Hepatocyte (in vitro differentiated cells): Measurements from ENCODE around the gene ARHGAP26. TPM values are rescaled to one million over a fixed set of nuclear protein-coding genes. Genes with fewer than 3 reads are reported as not detected.

Source experiments
- DNase-seq: peaks from one replicate; pipeline ENCODE4 v3.0.0-alpha.2; 2016; ENCODE audit warnings: low spot score
- H2AFZ ChIP-seq: fragments of 200-600 bp; sonication (generic); 2 replicates; pipeline ENCODE4 v1.6.0; 2016; ENCODE audit warnings: antibody characterized with exemption, mild to moderate bottlenecking
- H3K27ac ChIP-seq: fragments of 200-600 bp; sonication (generic); 2 replicates; pipeline ENCODE4 v1.5.1; 2016; ENCODE audit warnings: mild to moderate bottlenecking
- H3K27me3 ChIP-seq: fragments of 200-600 bp; sonication (generic); 2 replicates; pipeline ENCODE4 v1.6.1; 2016
- H3K36me3 ChIP-seq: fragments of 200-600 bp; sonication (generic); replicated peaks from 2 replicates; pipeline ENCODE4 v1.5.1; 2016; ENCODE audit warnings: low read depth; ENCODE audit not compliant: insufficient read depth
- H3K4me1 ChIP-seq: fragments of 200-600 bp; sonication (generic); 2 replicates; pipeline ENCODE4 v1.5.1; 2016; ENCODE audit warnings: mild to moderate bottlenecking, moderate library complexity; ENCODE audit not compliant: insufficient read depth
- H3K4me2 ChIP-seq: fragments of 200-600 bp; sonication (generic); 2 replicates; pipeline ENCODE4 v1.6.0; 2016
- H3K4me3 ChIP-seq: fragments of 200-600 bp; sonication (generic); 2 replicates; pipeline ENCODE4 v1.5.1; 2016; ENCODE audit warnings: mild to moderate bottlenecking
- H3K79me2 ChIP-seq: fragments of 200-600 bp; sonication (generic); 2 replicates; pipeline ENCODE4 v1.6.0; 2017; ENCODE audit warnings: mild to moderate bottlenecking
- H3K9me2 ChIP-seq: fragments of 200-600 bp; sonication (generic); replicated peaks from 2 replicates; pipeline ENCODE4 v1.6.0; 2017; ENCODE audit warnings: mild to moderate bottlenecking; ENCODE audit not compliant: insufficient read depth
- H3K9me3 ChIP-seq: fragments of 200-600 bp; sonication (generic); 2 replicates; pipeline ENCODE4 v1.5.1; 2016; ENCODE audit warnings: low read depth, mild to moderate bottlenecking
- H4K20me1 ChIP-seq: fragments of 200-600 bp; sonication (generic); 2 replicates; pipeline ENCODE4 v1.6.0; 2016; ENCODE audit warnings: mild to moderate bottlenecking; ENCODE audit not compliant: insufficient read depth, poor library complexity, severe bottlenecking
- CTCF ChIP-seq: fragments of 200-600 bp; sonication (generic); IDR thresholded peaks from 2 replicates; pipeline ENCODE4 v1.5.1; 2016; ENCODE audit warnings: antibody characterized with exemption, mild to moderate bottlenecking; ENCODE audit not compliant: poor library complexity
- EZH2 ChIP-seq: fragments of 200-600 bp; sonication (generic); IDR thresholded peaks from 2 replicates; pipeline ENCODE4 v1.6.1; 2016; ENCODE audit warnings: antibody characterized with exemption, mild to moderate bottlenecking, borderline replicate concordance
- EZH2phosphoT487 ChIP-seq: fragments of 200-600 bp; sonication (generic); IDR thresholded peaks from one replicate; pipeline ENCODE4 v1.6.1; 2018; ENCODE audit warnings: antibody characterized with exemption, mild to moderate bottlenecking, low read depth, moderate library complexity; ENCODE audit not compliant: unreplicated experiment, severe bottlenecking
- WGBS: methylation state at CpG from one replicate; pipeline ENCODE4 v1.1.6; 2016; ENCODE audit warnings: low lambda C conversion rate; ENCODE audit errors: missing lambda C conversion rate; 5-methylcytosine and 5-hydroxymethylcytosine counted together
- polyA plus RNA-seq: library from polyadenylated mRNA; unstranded; fragments of >200 nt; fragmentation: Nextera tagmentation; extraction: Ambion mirVana; gene quantifications from 2 replicates; pipeline ENCODE4 v1.2.1, GENCODE V29; 2016
- total RNA-seq: library from RNA; depleted of rRNA; stranded (reverse); fragments of >200 nt; gene quantifications from 2 replicates; pipeline ENCODE4 v1.2.3, GENCODE V29; 2014

Gene ARHGAP26
- total and polyA plus RNA-seq, 2 experiments from 2014 or later = 16.5 to 19.8 TPM

- WGBS = 72% methylated on average over 3 of the region's 3 CpGs
- no peaks in the 10 kb centered on the region for H3K9me3 ChIP-seq
- peaks cover 9% of the 10 kb centered on the region for H3K4me1 ChIP-seq
- peaks cover 9% of the 10 kb centered on the region for H3K79me2 ChIP-seq
- no peak overlapping the region for H3K4me2 ChIP-seq
- H2AFZ ChIP-seq = no peak overlapping the region
- H3K27ac ChIP-seq = no peak overlapping the region
- no peak for TF ChIP-seq EZH2
- TF ChIP-seq EZH2phosphoT487 = no peak
- TF ChIP-seq CTCF = no peak
- no peaks in the 10 kb centered on the region for H3K9me2 ChIP-seq
- H3K27me3 ChIP-seq = no peaks in the 10 kb centered on the region
- H3K36me3 ChIP-seq = no peaks in the 10 kb centered on the region
- no peak for DNase-seq
- H3K4me3 ChIP-seq = no peak overlapping the region
- H4K20me1 ChIP-seq = no peaks in the 10 kb centered on the region
These were observed 3.0 kb upstream of the ARHGAP26 start for GRCh38 chr5:142767178-142767577.

- TF ChIP-seq CTCF (no peak), EZH2phosphoT487 (no peak), EZH2 (no peak)
- DNase-seq = no peak
- H3K36me3 ChIP-seq = no peaks in the 10 kb centered on the region
- no peak overlapping the region for H3K4me2 ChIP-seq
- no peaks in the 10 kb centered on the region for H3K27me3 ChIP-seq
- H2AFZ ChIP-seq = no peak overlapping the region
- no peak overlapping the region for H3K4me3 ChIP-seq
- WGBS = 69% methylated on average over 1 of the region's 1 CpG
- no peaks in the 10 kb centered on the region for H3K9me2 ChIP-seq
- no peaks in the 10 kb centered on the region for H4K20me1 ChIP-seq
- H3K27ac ChIP-seq = no peak overlapping the region
- no peaks in the 10 kb centered on the region for H3K9me3 ChIP-seq
- peaks cover 17% of the 10 kb centered on the region for H3K79me2 ChIP-seq
- H3K4me1 ChIP-seq = peaks cover 9% of the 10 kb centered on the region
These were observed 2.3 kb upstream of the ARHGAP26 start for GRCh38 chr5:142767911-142768310.

GRCh38 chr5:142769251-142769792 is 855 bp upstream of the ARHGAP26 start:
- Histone ChIP-seq H3K4me2 (peak overlapping the region; percentile 84), H2AFZ (peak overlapping the region; percentile 85), H3K4me3 (peak overlapping the region; percentile 86), H3K79me2 (peaks cover 31% of the 10 kb centered on the region), H3K9me3 (no peaks in the 10 kb centered on the region), H3K9me2 (no peaks in the 10 kb centered on the region), H3K27ac (no peak overlapping the region), H3K36me3 (no peaks in the 10 kb centered on the region), H3K27me3 (no peaks in the 10 kb centered on the region), H3K4me1 (peaks cover 9% of the 10 kb centered on the region), H4K20me1 (no peaks in the 10 kb centered on the region)
- DNase-seq = peak; percentile 67
- WGBS = 11% methylated on average over 15 of the region's 15 CpGs
- TF ChIP-seq CTCF (no peak), EZH2phosphoT487 (no peak), EZH2 (no peak)
